Lower lobe of right lung (tissue), 2 donors: ENCODE results near the gene SLC17A4. TPM values are rescaled to one million over a fixed set of nuclear protein-coding genes. Genes with fewer than 3 reads are reported as not detected.

Experiments
- ATAC-seq, 2 donors: fragments of 200-7000 bp; cut with Tn5 transposase; one replicate each; pipeline ENCODE4 v1.9.1; 2020 to 2022; ENCODE audit warnings: mild to moderate bottlenecking in 2 of 2, moderate library complexity in 2 of 2
- DNase-seq: peaks from one replicate; pipeline ENCODE4 v3.0.0-alpha.2; 2020
- H3K27ac ChIP-seq: fragments of 200-600 bp; one replicate; pipeline ENCODE4 v1.8.0; 2022
- H3K27me3 ChIP-seq: fragments of 200-600 bp; one replicate; pipeline ENCODE4 v1.8.0; 2022; ENCODE audit warnings: low read depth
- H3K36me3 ChIP-seq: fragments of 200-600 bp; one replicate; pipeline ENCODE4 v1.8.0; 2022; ENCODE audit warnings: mild to moderate bottlenecking
- H3K4me1 ChIP-seq: fragments of 200-600 bp; one replicate; pipeline ENCODE4 v1.8.0; 2022
- H3K4me3 ChIP-seq: fragments of 200-600 bp; one replicate; pipeline ENCODE4 v1.8.0; 2022; ENCODE audit warnings: mild to moderate bottlenecking
- H3K9me3 ChIP-seq: fragments of 200-600 bp; one replicate; pipeline ENCODE4 v1.8.0; 2022
- CTCF ChIP-seq: fragments of 200-600 bp; IDR thresholded peaks from one replicate; pipeline ENCODE4 v1.8.0; 2022; ENCODE audit warnings: antibody characterized with exemption, mild to moderate bottlenecking
- intact Hi-C: fragments of 100-400 bp; cut with DNase I; formaldehyde crosslinking; loops from one replicate; pipeline ENCODE4 v1.11.0; 2022
- total RNA-seq: library from RNA; stranded (reverse); fragmentation: NEBNext Ultra II Directional; extraction: Animal tissue kit (Norgen Biotek cat#: 25700); gene quantifications from one replicate; pipeline ENCODE4 v1.2.1, GENCODE V29; 2021
- donor health status: DM: no; HTN: yes; CAD: no; lungs with severe emphysema.

The SLC17A4 gene
- total RNA-seq, 1 donor from 2014 or later, result not detected

GRCh38 chr6:25764611-25765010 is 10.1 kb downstream of the SLC17A4 start:
- Histone ChIP-seq H3K9me3 (no peaks in the 10 kb centered on the region), H3K27ac (no peak overlapping the region), H3K27me3 (no peaks in the 10 kb centered on the region), H3K4me1 (no peaks in the 10 kb centered on the region), H3K4me3 (no peak overlapping the region), H3K36me3 (no peaks in the 10 kb centered on the region)
- intact Hi-C loops, result no loop called here
- no peak for ATAC-seq
- no peak for TF ChIP-seq CTCF
- no peak for DNase-seq

- H3K9me3 ChIP-seq, result no peaks in the 10 kb centered on the region
- no peaks in the 10 kb centered on the region for H3K36me3 ChIP-seq
- intact Hi-C loops, result no loop called here
- H3K4me3 ChIP-seq, result no peak overlapping the region
- TF ChIP-seq CTCF, result no peak
- no peaks in the 10 kb centered on the region for H3K4me1 ChIP-seq
- DNase-seq (no peak), ATAC-seq (no peak)
- H3K27ac ChIP-seq, result no peak overlapping the region
- H3K27me3 ChIP-seq, result no peaks in the 10 kb centered on the region
Observed at GRCh38 chr6:25768566-25768965, 14.0 kb downstream of the SLC17A4 start.

GRCh38 chr6:25769983-25770382 is 15.4 kb downstream of the SLC17A4 start:
- intact Hi-C loops, result no loop called here
- Histone ChIP-seq H3K4me1 (no peaks in the 10 kb centered on the region), H3K36me3 (no peaks in the 10 kb centered on the region), H3K9me3 (no peaks in the 10 kb centered on the region), H3K27me3 (no peaks in the 10 kb centered on the region), H3K4me3 (no peak overlapping the region), H3K27ac (no peak overlapping the region)
- DNase-seq (no peak), ATAC-seq (peak; percentile 57 to 83)
- no peak for TF ChIP-seq CTCF

GRCh38 chr6:25774120-25774715 is 19.7 kb downstream of the SLC17A4 start:
- Histone ChIP-seq H3K4me3 (no peak overlapping the region), H3K27ac (no peak overlapping the region), H3K36me3 (no peaks in the 10 kb centered on the region), H3K4me1 (no peaks in the 10 kb centered on the region), H3K9me3 (no peaks in the 10 kb centered on the region), H3K27me3 (no peaks in the 10 kb centered on the region)
- no peak for TF ChIP-seq CTCF
- DNase-seq, result no peak
- ATAC-seq, result no peak
- intact Hi-C loops, result no loop called here

- no peak overlapping the region for H3K4me3 ChIP-seq
- H3K27me3 ChIP-seq, result no peaks in the 10 kb centered on the region
- DNase-seq, result no peak
- no peak for ATAC-seq
- H3K36me3 ChIP-seq, result no peaks in the 10 kb centered on the region
- no peaks in the 10 kb centered on the region for H3K9me3 ChIP-seq
- H3K4me1 ChIP-seq, result no peaks in the 10 kb centered on the region
- intact Hi-C loops, result no loop called here
- H3K27ac ChIP-seq, result no peak overlapping the region
- TF ChIP-seq CTCF, result no peak
Observed at GRCh38 chr6:25777031-25777430, 22.5 kb downstream of the SLC17A4 start.
